C4-2B (cell line): Measurements from ENCODE around the gene CDH23.

Experiments
- CTCF ChIP-seq: fragments of 450-650 bp; conservative IDR thresholded peaks from 2 replicates; pipeline ENCODE4 v1.5.1; 2017; ENCODE audit warnings: mild to moderate bottlenecking
- ZFX ChIP-seq: fragments of 450-650 bp; IDR thresholded peaks from 2 replicates; pipeline ENCODE4 v1.6.1; 2017

DNA sequence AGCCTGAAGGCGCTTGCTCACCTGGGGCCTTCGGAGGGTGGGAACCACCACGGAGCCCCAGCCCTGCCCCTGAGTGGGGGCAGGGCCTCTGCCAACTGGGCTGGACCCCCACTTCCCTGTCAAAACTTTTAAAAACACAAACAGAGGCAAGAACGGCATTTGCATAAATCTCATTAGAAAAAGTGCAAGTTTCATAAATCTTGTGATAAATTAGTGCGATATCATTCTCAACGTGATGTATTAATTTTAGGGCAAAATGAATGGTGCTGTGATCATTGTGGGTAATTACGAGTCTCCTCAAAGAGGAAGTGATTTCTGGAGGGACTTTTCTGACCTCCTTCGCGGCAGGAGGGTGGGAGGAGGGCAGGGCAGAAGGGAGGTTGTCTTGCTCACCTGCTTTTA lies 98.3 kb downstream of the CDH23 start:
- TF ChIP-seq CTCF, result no peak
- no peak for TF ChIP-seq ZFX
